K562 (cell line): ENCODE measurements around the gene EXOC4. TPM values are rescaled to one million over a fixed set of nuclear protein-coding genes. Genes with fewer than 3 reads are reported as not detected.

Experiments used
- ATAC-seq: fragments of 200-7000 bp; cut with Tn5 transposase; 3 replicates; pipeline ENCODE4 v1.9.1; 2020; ENCODE audit warnings: moderate library complexity
- BruUV-seq: library from RNA; stranded (reverse); fragments of 400-500 nt; replicated peaks from 2 replicates; lab custom pipeline; 2021; lab: Mats Ljungman, UMichigan
- CTCF ChIA-PET: fragments of 300-600 bp; formaldehyde crosslinking; extraction: SDS; loops from one replicate; lab custom pipeline; 2021; ENCODE audit warnings: low intra/inter-chr PET ratio; lab: Yijun Ruan, JAX
- POLR2A ChIA-PET: fragments of 300-600, 350-650 bp; sonication (Branson Sonifier 250); formaldehyde crosslinking; extraction: SDS; loops from one replicate; lab custom pipeline; 2021; ENCODE audit warnings: antibody characterized with exemption, inconsistent platforms; lab: Yijun Ruan, JAX
- DNase-seq, 4 experiments: peaks; one replicate each; pipeline versions ENCODE4 v3.0.0 to v3.0.0-alpha.2; 2011 to 2018; ENCODE audit warnings: low spot score in 3 of 4, mixed read lengths in 3 of 4; ENCODE audit errors: extremely low read depth in 1 of 4
- FAIRE-seq: peaks from 2 replicates; lab custom pipeline; 2011; peaks lifted over from hg19 to GRCh38; lab: Jason Lieb, UNC
- H2AFZ ChIP-seq: 2 replicates; pipeline ENCODE4 v1.6.0; 2011; ENCODE audit warnings: low read depth, low read length, control low read depth, inconsistent platforms
- H3K27ac ChIP-seq: fragments of 200-600 bp; 3 replicates; pipeline ENCODE4 v1.8.0; 2011; ENCODE audit warnings: low read depth, mild to moderate bottlenecking, control low read depth, inconsistent platforms, low read length, moderate library complexity, mixed read lengths; ENCODE audit errors: extremely low read depth
- H3K27me3 ChIP-seq, 2 experiments: fragments of 300-600 bp in 1 of 2; 2 replicates in 1 of 2; 3 replicates in 1 of 2; pipeline versions ENCODE4 v1.6.0 to v1.8.0; 2011; ENCODE audit warnings: inconsistent platforms in 2 of 2, low read length in 2 of 2, mild to moderate bottlenecking in 1 of 2, mixed read lengths in 1 of 2, moderate library complexity in 1 of 2; ENCODE audit not compliant: control insufficient read depth in 2 of 2, insufficient read depth in 2 of 2
- H3K36me3 ChIP-seq: fragments of 300-600 bp; 3 replicates; pipeline ENCODE4 v1.8.0; 2011; ENCODE audit warnings: mild to moderate bottlenecking, low read length, inconsistent platforms; ENCODE audit not compliant: control insufficient read depth, insufficient read depth
- H3K4me1 ChIP-seq, 2 experiments: fragments of 200-600 bp in 1 of 2; replicated peaks in 1 of 2; 2 replicates in 1 of 2; 3 replicates in 1 of 2; pipeline versions ENCODE4 v1.5.1 to v1.8.0; 2011; ENCODE audit warnings: inconsistent platforms in 2 of 2, low read length in 2 of 2, mild to moderate bottlenecking in 1 of 2, mixed read lengths in 1 of 2, moderate library complexity in 1 of 2; ENCODE audit not compliant: control insufficient read depth in 2 of 2, insufficient read depth in 2 of 2
- H3K4me2 ChIP-seq: 2 replicates; pipeline ENCODE4 v1.6.1; 2011; ENCODE audit warnings: low read length, control low read depth, inconsistent platforms, mixed read lengths; ENCODE audit not compliant: insufficient read depth
- H3K4me3 ChIP-seq: fragments of 200-600 bp; sonication (generic), shearing (Covaris generic); 2 replicates; pipeline ENCODE4 v1.5.1; 2016; ENCODE audit warnings: control low read depth, inconsistent platforms
- H3K79me2 ChIP-seq: fragments of 200-600 bp; 3 replicates; pipeline ENCODE4 v1.8.0; 2011; ENCODE audit warnings: low read length, inconsistent platforms; ENCODE audit not compliant: control insufficient read depth, insufficient read depth
- H3K9ac ChIP-seq, 2 experiments: 2 replicates each; pipeline versions ENCODE4 v1.6.0 to v1.6.1; 2011; ENCODE audit warnings: low read depth in 2 of 2, low read length in 2 of 2, control low read depth in 1 of 2, inconsistent platforms in 1 of 2, mild to moderate bottlenecking in 1 of 2, mixed read lengths in 1 of 2; ENCODE audit not compliant: insufficient read depth in 1 of 2
- H3K9me1 ChIP-seq: one replicate; pipeline ENCODE4 v1.6.0; 2011; ENCODE audit warnings: inconsistent platforms, mild to moderate bottlenecking, low read length, moderate library complexity; ENCODE audit not compliant: control insufficient read depth, insufficient read depth
- H3K9me3 ChIP-seq: replicated peaks from 2 replicates; pipeline ENCODE4 v1.5.1; 2011; ENCODE audit warnings: low read depth, low read length, inconsistent platforms; ENCODE audit not compliant: control insufficient read depth, insufficient read depth
- H4K20me1 ChIP-seq: replicated peaks from 2 replicates; pipeline ENCODE4 v1.6.1; 2011; ENCODE audit warnings: low read length, inconsistent platforms, mixed read lengths; ENCODE audit not compliant: control insufficient read depth, insufficient read depth
- AFF1 ChIP-seq, 2 experiments: fragments of 450-650 bp; IDR thresholded peaks; 2 replicates each; pipeline ENCODE4 v1.6.1; 2018; ENCODE audit warnings: mild to moderate bottlenecking in 2 of 2, low read depth in 1 of 2; ENCODE audit not compliant: partially characterized antibody in 2 of 2
- ATF4 ChIP-seq: fragments of 450-650 bp; formaldehyde crosslinking; IDR thresholded peaks from 2 replicates; pipeline ENCODE4 v1.4.0; 2022; ENCODE audit warnings: mild to moderate bottlenecking, moderate library complexity
- HMGN3 ChIP-seq: IDR thresholded peaks from 2 replicates; pipeline ENCODE4 v1.6.1; 2011; ENCODE audit warnings: borderline replicate concordance, low read depth, mild to moderate bottlenecking, mixed read lengths, low read length; ENCODE audit not compliant: insufficient read length; ENCODE audit errors: extremely low read depth
- MED1 ChIP-seq: sonication (generic); formaldehyde crosslinking; IDR thresholded peaks from 2 replicates; pipeline ENCODE4 v1.8.1; 2023; ENCODE audit warnings: missing genetic modification reagents, borderline replicate concordance
- POLR2H ChIP-seq: IDR thresholded peaks from 2 replicates; pipeline ENCODE4 v1.6.1; 2016; ENCODE audit warnings: missing genetic modification characterization, low read depth, mild to moderate bottlenecking, control low read depth, missing compliant biosample characterization, moderate library complexity
- RFX5 ChIP-seq: IDR thresholded peaks from 2 replicates; pipeline ENCODE4 v1.6.1; 2011; ENCODE audit warnings: low read depth, mild to moderate bottlenecking, improper control_type of control experiment, low read length
- TARDBP ChIP-seq: fragments of 450-650 bp; IDR thresholded peaks from 2 replicates; pipeline ENCODE4 v1.6.1; 2016
- VEZF1 ChIP-seq: fragments of 200-800 bp; sonication (Bioruptor generic); IDR thresholded peaks from 2 replicates; pipeline ENCODE4 v1.6.1; 2017; ENCODE audit warnings: missing genetic modification characterization, missing compliant biosample characterization
- ZFP91 ChIP-seq: sonication (generic); formaldehyde crosslinking; IDR thresholded peaks from 2 replicates; pipeline ENCODE4 v1.8.0; 2022; ENCODE audit warnings: mild to moderate bottlenecking, missing genetic modification reagents
- ZNF239 ChIP-seq: fragments of 250-450 bp; sonication (Bioruptor Pico); IDR thresholded peaks from 2 replicates; pipeline ENCODE4 v1.4.0; 2020; ENCODE audit warnings: mild to moderate bottlenecking
- ZNF507 ChIP-seq: conservative IDR thresholded peaks from 2 replicates; pipeline ENCODE4 v1.6.1; 2017; ENCODE audit warnings: missing genetic modification characterization, missing compliant biosample characterization
- ZNF57 ChIP-seq: fragments of 450-650 bp; formaldehyde crosslinking; IDR thresholded peaks from 2 replicates; pipeline ENCODE4 v1.4.0; 2020; ENCODE audit warnings: mild to moderate bottlenecking, moderate library complexity
- WGBS: fragments of 100-300 bp; shearing (Covaris generic); methylation state at CpG from one replicate; pipeline ENCODE4 v1.1.6; 2016; ENCODE audit warnings: low coverage, mixed read lengths; ENCODE audit not compliant: insufficient coverage; ENCODE audit errors: missing lambda C conversion rate; 5-methylcytosine and 5-hydroxymethylcytosine counted together
- in situ Hi-C: fragments of 300-500 bp; cut with MboI; formaldehyde crosslinking; loops from 4 replicates; pipeline ENCODE4 v1.15.0; 2018; ENCODE audit warnings: inconsistent platforms, mixed read lengths
- intact Hi-C: fragments of 100-400 bp; cut with micrococcal nuclease; formaldehyde crosslinking; loops from 2 replicates; pipeline ENCODE4 v1.14.2; 2022
- polyA plus RNA-seq, 8 experiments: library from polyadenylated mRNA; depleted of rRNA in 4 of 8; stranded (reverse) in 5 of 8; unstranded in 3 of 8; fragments of >200 nt; fragmentation: Nextera tagmentation in 2 of 8; fragmentation: Illumina TruSeq in 1 of 8; extraction: Ambion mirVana in 2 of 8; extraction: Trizol in 1 of 8; gene quantifications; 2 replicates each; pipeline versions ENCODE4 v1.2.1 to v1.2.3, GENCODE V29; 2011 to 2014; ENCODE audit warnings: inconsistent platforms in 1 of 8, missing spikeins in 1 of 8
- total RNA-seq, 7 experiments: library from RNA; depleted of rRNA in 6 of 7; stranded (reverse); fragments of >200 nt in 6 of 7; fragmentation: Illumina TruSeq in 2 of 7; extraction: Trizol in 2 of 7; gene quantifications; 2 replicates each; pipeline versions ENCODE4 v1.2.1 to v1.2.3, GENCODE V29; 2011 to 2021; ENCODE audit warnings: low replicate concordance in 1 of 7

The EXOC4 gene
- total and polyA plus RNA-seq, 9 of the 15 experiments (the other 6 are each of a cell fraction or from before 2014, with no cell fraction given), result 18.5 to 73.1 (median 46.6) TPM

- WGBS, result 45% methylated on average over 6 of the region's 6 CpGs
- no peak overlapping the region for H3K4me3 ChIP-seq
- H3K79me2 ChIP-seq, result no peaks in the 10 kb centered on the region
- no peak overlapping the region for H3K4me2 ChIP-seq
- H3K36me3 ChIP-seq, result no peaks in the 10 kb centered on the region
- no peaks in the 10 kb centered on the region for H3K9me1 ChIP-seq
- no peaks in the 10 kb centered on the region for H3K4me1 ChIP-seq
- ChIA-PET CTCF (no interaction called here), POLR2A (interaction anchor here (1.6 kb wide), 1 partner anchor 14 kb away, joined by 4 read pairs; no protein-coding TSS in a partner anchor)
- no peaks in the 10 kb centered on the region for H3K9me3 ChIP-seq
- intact Hi-C loops, result no loop called here
- no TSS peak for BruUV-seq
- no peak overlapping the region for H3K9ac ChIP-seq
- H3K27me3 ChIP-seq, result no peaks in the 10 kb centered on the region
- FAIRE-seq (no peak), DNase-seq (no peak), ATAC-seq (no peak)
- in situ Hi-C loops, result no loop called here
- H3K27ac ChIP-seq, result no peak overlapping the region
- no peak overlapping the region for H2AFZ ChIP-seq
- H4K20me1 ChIP-seq, result no peaks in the 10 kb centered on the region
- TF ChIP-seq MED1 (CRISPR knock-in tag) (no peak), HMGN3 (no peak), VEZF1 (CRISPR knock-in tag) (no peak), TARDBP (no peak), ATF4 (no peak), POLR2H (tag) (no peak), RFX5 (no peak), AFF1 (IDR thresholded peaks at IDR 0.05; ENCODE audit: low read depth in 1 of 2, partially characterized antibody in 2 of 2) (no peak), ZNF57 (CRISPR knock-in tag) (no peak), ZNF239 (no peak), ZFP91 (no peak), ZNF507 (tag) (no peak)
Measured at GRCh38 chr7:133382775-133383559, 130.1 kb downstream of the EXOC4 start.
